GM12873 (cell line): ENCODE data around the gene C17orf113.

Source experiments
- CTCF ChIP-seq: IDR thresholded peaks from 2 replicates; pipeline ENCODE4 v1.5.1; 2012; ENCODE audit warnings: low read depth, mild to moderate bottlenecking, moderate library complexity, low read length, control low read depth; ENCODE audit not compliant: insufficient read depth; ENCODE audit errors: missing control alignments

Gene C17orf113

DNA sequence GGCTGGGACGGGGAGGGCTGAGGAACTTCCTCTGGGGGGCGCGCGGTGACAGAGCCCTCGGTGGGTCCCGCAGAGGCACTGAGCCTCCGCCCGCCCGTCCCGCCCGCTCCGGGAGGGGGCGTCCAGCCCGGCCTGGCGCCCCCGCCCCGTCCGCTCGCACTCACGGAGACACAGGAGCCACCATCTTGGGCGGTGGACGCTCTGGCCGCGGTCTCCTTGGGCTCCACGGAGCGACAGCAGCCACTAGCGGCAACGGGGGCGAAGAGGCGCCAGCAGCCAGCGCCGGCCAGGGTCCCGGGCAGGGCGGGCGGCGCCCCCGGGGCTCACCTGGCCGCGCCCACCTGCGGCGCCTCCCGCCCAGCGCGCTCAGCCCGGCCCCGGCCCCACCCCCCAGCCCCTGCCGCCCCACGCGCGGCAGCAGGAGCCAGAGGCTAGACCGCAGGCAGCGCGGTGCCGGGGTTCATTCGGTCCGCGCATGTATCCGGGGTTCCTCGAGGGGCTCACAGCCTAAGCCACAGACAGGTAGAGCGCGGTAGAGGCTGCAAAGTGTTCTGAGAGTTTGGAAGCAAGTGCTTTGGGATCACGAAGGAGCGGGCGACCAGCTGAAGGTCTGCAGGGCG is at the start of gene C17orf113:
Gene C17orf113 (minus strand): TSS at position 209 of the 620 bp plus-strand sequence. CDS start 7,225 bp downstream, outside the sequence.
- peak; percentile 49 for TF ChIP-seq CTCF

DNA sequence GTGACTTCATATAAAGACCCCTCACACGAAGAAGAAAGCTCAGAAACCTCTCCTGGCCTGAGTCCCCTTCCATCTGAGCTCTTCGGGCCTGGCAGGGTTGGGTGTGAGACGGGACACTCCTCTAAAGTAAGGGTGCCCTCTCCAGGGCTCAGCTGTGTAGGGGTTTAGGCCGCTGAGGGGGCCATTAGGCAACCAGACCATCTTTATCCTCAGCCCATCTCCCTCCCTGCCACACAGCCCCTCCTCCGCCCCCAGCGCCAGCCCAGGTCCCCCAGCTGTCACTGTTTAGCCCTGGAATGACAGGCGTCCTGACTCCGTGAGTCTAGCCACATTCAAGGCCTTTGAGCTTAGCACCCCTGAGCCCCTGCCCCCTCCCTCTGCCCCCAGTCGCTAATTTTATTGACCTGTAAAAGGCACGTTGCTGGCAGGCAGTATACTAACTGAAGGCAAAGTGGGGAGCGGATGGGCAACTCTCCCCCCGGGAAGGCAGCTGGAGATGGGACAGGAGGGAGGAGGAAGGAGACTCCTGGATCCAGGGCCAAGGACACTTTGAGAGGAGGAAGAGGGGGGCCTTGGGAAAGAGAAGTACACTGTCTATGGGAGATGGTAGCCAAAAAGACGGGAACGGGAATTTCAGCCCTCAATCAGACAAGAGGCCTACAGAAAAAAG is 48.5 kb upstream of the C17orf113 start:
- no peak for TF ChIP-seq CTCF

GRCh38 chr17:42097691-42098631 is 47.6 kb upstream of the C17orf113 start, which contains the start of gene ZNF385C:
Gene ZNF385C, minus strand, starts transcription at chr17:42098473. Its CDS starts 35,417 bp downstream, at chr17:42063056.
- TF ChIP-seq CTCF: no peak

- TF ChIP-seq CTCF: peak; percentile 24
Observed at GRCh38 chr17:42096360-42097111, 46.1 kb upstream of the C17orf113 start.

- TF ChIP-seq CTCF: no peak
Observed at GRCh38 chr17:42094375-42095069, 44.1 kb upstream of the C17orf113 start.

GRCh38 chr17:42092939-42093338 is 42.5 kb upstream of the C17orf113 start:
- no peak for TF ChIP-seq CTCF
